Activated T-cell treated with anti-CD3 and anti-CD28 coated beads, Interleukin-2, amount 50 U/mL, for 72 hours (primary cell): Measurements from ENCODE around the gene JUND. TPM values are rescaled to one million over a fixed set of nuclear protein-coding genes. Genes with fewer than 3 reads are reported as not detected.
A peak's percentile ranks its signal among the peaks of the same experiment; 100 is the strongest.

ENCODE experiments used
- ATAC-seq, 2 donors: fragments of 150-1000 bp; cut with Tn5 transposase; replicated peaks in 1 of 2; 2 replicates each; pipeline ENCODE4 v1.10.0; 2021; ENCODE audit warnings: moderate library complexity in 2 of 2, mild to moderate bottlenecking in 1 of 2
- DNase-seq, 2 donors: peaks; one replicate each; pipeline ENCODE4 v3.0.0; 2021 to 2022; ENCODE audit warnings: mixed read lengths in 1 of 2
- H3K27ac Mint-ChIP-seq: one replicate; pipeline ENCODE4 v1.8.0; 2022; ENCODE audit warnings: mild to moderate bottlenecking, moderate library complexity, mixed read lengths
- H3K27me3 Mint-ChIP-seq: one replicate; pipeline ENCODE4 v1.8.0; 2022; ENCODE audit warnings: low read depth, mixed read lengths
- H3K36me3 Mint-ChIP-seq, 2 donors: one replicate each; pipeline ENCODE4 v1.8.0; 2022; ENCODE audit warnings: mixed read lengths in 2 of 2, mild to moderate bottlenecking in 1 of 2; ENCODE audit not compliant: insufficient read depth in 2 of 2
- H3K4me1 Mint-ChIP-seq: one replicate; pipeline ENCODE4 v1.8.0; 2022; ENCODE audit warnings: low read depth, mixed read lengths
- H3K4me3 Mint-ChIP-seq, 2 donors: one replicate each; pipeline ENCODE4 v1.8.0; 2022; ENCODE audit warnings: mild to moderate bottlenecking in 2 of 2, mixed read lengths in 2 of 2, moderate library complexity in 2 of 2
- H3K9me3 Mint-ChIP-seq, 2 donors: one replicate each; pipeline ENCODE4 v1.8.0; 2022; ENCODE audit warnings: mixed read lengths in 2 of 2
- total RNA-seq, 2 donors: library from RNA; stranded (reverse); gene quantifications; one replicate each; pipeline ENCODE4 v1.2.3, GENCODE V29; 2022

JUND gene
- total RNA-seq, 2 donors from 2014 or later: 197 to 235 TPM

DNA sequence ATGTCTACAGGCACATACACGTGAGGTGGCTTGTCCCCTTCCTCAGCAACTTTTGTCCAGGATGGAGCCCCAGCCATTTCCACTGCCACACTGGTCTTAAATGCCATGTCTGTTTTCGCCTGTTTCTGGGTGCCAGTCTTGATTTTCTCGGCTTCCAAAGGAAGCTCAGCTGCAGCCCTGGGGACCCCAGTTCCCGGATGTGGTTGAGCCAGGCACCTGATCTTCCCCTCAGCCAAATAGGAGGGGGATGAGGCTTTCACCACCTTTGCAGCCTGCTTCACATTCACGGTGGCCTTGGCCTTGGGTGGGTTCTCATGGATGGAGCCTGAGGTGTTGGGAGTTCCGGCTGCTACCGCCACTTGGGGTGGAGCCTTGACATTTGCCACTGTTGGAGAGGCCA lies 15.8 kb downstream of the JUND start:
- Mint-ChIP-seq H3K4me1 (no peaks in the 10 kb centered on the region), H3K27me3 (no peaks in the 10 kb centered on the region), H3K9me3 (no peaks in the 10 kb centered on the region), H3K4me3 (no peak overlapping the region), H3K36me3 (no peaks in the 10 kb centered on the region), H3K27ac (no peak overlapping the region)
- DNase-seq: no peak
- ATAC-seq: no peak

DNA sequence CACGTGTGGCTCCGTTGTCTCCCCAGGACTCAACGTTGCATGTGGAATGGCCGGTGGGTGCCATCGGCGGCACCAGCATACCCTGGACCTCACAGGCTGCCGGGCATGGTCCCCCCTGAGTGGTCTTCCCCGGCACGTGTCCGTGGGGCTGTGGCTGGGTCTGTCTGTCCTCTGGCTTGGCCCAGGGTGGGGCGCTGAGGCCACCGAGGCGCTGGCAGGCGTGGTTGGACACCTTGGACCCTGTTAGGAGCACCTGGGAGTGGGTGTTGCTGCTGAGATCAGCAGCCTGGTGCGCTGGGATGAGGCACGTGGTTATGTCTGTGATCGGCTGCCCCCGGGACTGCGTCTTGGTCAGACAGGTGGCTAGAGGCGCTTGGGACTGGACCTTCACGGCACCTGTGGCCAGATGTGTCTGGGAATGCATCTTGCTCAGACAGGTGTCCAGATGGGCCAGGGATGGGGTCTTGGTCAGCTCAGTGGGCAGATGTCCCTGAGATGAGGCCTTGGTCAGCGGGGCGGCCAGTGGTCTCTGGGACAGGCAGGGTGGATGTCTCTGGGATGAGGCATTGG lies 16.4 kb downstream of the JUND start:
- H3K27ac Mint-ChIP-seq: no peak overlapping the region
- ATAC-seq (no peak), DNase-seq (no peak)
- H3K4me3 Mint-ChIP-seq: no peak overlapping the region
- H3K4me1 Mint-ChIP-seq: no peaks in the 10 kb centered on the region
- no peaks in the 10 kb centered on the region for H3K27me3 Mint-ChIP-seq
- H3K36me3 Mint-ChIP-seq: no peaks in the 10 kb centered on the region
- no peaks in the 10 kb centered on the region for H3K9me3 Mint-ChIP-seq

DNA sequence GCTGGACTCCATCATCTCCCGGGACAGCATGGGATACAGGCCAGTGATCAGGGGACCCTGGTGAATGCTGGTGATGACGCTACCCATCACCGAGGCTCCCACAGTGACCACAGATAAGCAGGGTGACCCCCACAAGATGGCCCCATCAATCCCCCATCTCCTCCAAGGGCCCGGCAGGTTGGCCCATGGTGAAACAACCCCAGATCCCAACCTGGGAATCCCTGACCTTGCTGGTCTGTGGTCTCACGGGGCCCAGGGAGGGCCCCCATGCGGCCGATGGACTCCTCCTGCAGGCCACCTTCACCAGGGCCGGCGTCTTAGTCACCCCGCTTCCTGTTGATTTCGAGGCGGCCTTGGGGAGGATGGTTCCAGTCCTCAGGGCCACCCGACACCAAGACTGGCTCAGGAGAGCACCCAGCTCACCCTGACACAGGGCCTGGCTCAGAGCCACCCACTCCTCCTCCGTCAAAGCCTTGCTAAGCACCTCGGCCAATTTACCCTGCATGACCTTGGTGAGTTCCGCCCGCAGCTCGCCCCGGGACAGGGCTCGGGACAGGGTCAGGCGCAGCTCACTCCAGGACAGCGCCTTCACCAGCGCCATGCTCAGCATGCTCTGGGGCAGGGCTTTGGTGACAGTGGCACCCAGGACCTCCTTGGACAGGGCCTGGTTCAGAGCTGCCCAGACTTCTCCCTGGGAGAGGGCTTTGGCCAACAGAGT lies 17.1 kb downstream of the JUND start:
- Mint-ChIP-seq H3K27me3 (no peaks in the 10 kb centered on the region), H3K27ac (no peak overlapping the region), H3K9me3 (no peaks in the 10 kb centered on the region), H3K4me1 (no peaks in the 10 kb centered on the region), H3K4me3 (no peak overlapping the region), H3K36me3 (no peaks in the 10 kb centered on the region)
- DNase-seq (no peak), ATAC-seq (no peak)

DNA sequence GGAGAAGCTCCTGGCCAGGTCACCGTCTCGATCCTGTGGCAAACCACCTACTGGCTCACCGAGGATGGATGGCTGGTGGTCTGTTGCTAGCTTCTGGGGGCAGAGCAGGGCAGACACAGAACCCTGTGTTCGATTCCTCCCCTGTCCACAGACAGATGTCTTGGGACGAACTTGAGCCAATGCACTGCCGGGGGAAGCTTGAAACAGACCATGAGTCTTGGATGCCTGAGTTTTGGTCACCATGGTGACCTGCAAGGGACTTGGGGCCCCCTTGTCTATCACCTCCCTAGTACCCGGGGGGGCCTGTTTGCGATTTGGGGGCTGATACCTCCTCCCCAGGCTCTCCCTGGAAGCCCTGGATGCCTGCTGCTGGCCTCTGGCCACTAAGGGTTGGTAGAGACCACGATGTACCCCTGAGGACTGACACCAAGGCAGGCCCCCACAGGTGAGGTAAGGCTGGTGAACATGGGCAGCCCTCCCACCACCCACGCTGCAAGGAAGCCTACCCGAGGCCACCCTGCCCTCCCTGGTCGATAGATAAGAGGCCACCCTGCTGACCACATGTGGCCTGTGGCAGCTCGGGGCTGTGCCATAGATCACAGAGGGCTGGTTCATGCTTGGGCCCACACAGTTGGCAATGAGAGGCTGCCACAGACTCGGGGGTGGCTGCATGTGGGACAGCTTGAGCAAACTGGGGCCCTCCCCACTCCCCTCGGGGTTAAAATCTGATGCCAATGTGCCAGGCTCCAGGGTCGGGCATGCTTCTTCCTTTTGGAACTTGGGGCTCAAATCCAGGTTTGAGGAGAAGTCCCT lies 17.9 kb downstream of the JUND start:
- ATAC-seq: no peak
- DNase-seq: no peak
- Mint-ChIP-seq H3K4me1 (no peaks in the 10 kb centered on the region), H3K4me3 (no peak overlapping the region), H3K27ac (no peak overlapping the region), H3K9me3 (no peaks in the 10 kb centered on the region), H3K36me3 (no peaks in the 10 kb centered on the region), H3K27me3 (no peaks in the 10 kb centered on the region)

DNA sequence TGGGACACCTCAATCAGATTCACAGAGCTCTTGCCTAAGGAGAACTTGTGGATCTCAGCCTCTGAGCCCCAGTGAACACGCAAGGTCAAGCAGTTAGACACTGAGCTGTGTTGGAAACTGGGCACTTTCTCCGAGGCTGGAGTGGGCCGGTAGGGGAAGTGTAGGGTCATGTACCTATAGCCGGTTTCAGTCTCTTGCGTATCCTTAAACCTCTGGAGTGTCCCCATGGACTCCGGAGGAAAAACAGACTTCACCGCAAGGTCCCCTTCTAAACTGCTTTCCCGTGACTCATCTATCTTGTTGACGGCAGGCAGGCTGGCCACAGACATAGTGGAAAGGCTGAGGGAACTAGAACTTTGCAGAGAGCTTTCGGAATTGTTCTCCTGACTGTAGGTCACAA lies 18.5 kb downstream of the JUND start:
- Mint-ChIP-seq H3K36me3 (no peaks in the 10 kb centered on the region), H3K4me3 (no peak overlapping the region), H3K27ac (no peak overlapping the region), H3K4me1 (no peaks in the 10 kb centered on the region), H3K27me3 (no peaks in the 10 kb centered on the region), H3K9me3 (no peaks in the 10 kb centered on the region)
- no peak for ATAC-seq
- DNase-seq: no peak

DNA sequence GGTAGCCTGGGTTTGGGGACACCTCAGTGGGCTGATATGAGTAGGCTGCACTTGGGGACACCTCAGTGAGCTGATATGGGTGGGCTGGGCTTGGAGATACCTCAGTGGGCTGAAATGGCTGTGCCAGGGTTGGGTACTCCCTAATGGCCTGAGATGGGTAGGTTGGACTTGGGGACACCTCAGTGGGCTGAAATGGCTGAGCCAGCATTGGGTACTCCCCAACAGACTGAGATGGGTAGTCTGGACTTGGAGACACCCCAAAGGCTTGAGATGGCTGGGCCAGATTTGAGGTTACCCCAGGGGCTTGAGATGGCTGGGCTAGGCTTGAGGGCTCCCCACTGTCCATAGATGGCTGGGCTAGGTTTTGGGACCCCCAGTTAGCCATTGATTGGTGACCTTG lies 19.3 kb downstream of the JUND start:
- Mint-ChIP-seq H3K4me3 (no peak overlapping the region), H3K9me3 (no peaks in the 10 kb centered on the region), H3K4me1 (no peaks in the 10 kb centered on the region), H3K27ac (no peak overlapping the region), H3K27me3 (no peaks in the 10 kb centered on the region), H3K36me3 (no peaks in the 10 kb centered on the region)
- DNase-seq (no peak), ATAC-seq (no peak)

DNA sequence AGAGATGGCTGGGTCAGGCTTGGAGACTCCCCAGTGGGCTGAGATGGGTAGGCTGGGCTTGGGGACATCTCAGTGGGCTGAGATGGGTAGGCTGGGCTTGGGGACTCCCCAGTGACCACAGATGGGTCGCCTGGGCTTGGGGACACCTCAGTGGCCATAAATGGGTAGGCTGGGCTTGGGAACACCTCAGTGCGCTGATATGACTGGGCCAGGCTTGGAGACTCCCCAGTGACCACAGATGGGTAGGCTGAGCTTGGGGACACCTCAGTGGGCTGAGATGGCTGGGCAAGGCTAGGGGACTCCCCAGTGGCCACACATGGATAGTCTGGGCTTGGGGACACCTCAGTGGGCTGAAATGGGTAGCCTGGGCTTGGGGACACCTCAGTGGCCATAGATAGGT lies 19.9 kb downstream of the JUND start:
- DNase-seq (no peak), ATAC-seq (peak in 1 of 2 donors; percentile 19)
- Mint-ChIP-seq H3K27ac (no peak overlapping the region), H3K4me1 (no peaks in the 10 kb centered on the region), H3K9me3 (no peaks in the 10 kb centered on the region), H3K27me3 (no peaks in the 10 kb centered on the region), H3K36me3 (no peaks in the 10 kb centered on the region), H3K4me3 (no peak overlapping the region)

DNA sequence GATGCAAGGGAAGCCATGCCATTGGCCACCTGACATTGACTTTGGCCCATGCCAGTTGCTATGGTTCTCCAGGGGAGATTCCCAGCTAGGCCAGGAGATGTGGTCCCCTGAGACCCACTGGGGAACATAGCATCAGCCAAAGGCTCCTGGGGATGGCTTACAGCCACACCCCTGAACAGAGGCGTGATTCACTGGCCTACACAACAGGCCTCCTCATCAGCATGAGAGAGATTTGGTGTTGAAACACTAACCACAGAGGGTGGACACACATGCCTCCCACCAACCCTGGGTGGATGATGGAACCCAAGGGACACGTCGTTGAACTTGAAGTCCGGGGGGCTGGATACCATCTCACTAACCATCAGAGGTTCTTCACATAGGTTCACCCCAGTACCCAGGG lies 21.5 kb downstream of the JUND start:
- Mint-ChIP-seq H3K27me3 (peaks cover 6% of the 10 kb centered on the region), H3K36me3 (no peaks in the 10 kb centered on the region), H3K9me3 (no peaks in the 10 kb centered on the region), H3K4me1 (no peaks in the 10 kb centered on the region), H3K4me3 (no peak overlapping the region), H3K27ac (no peak overlapping the region)
- ATAC-seq (no peak), DNase-seq (no peak)

DNA sequence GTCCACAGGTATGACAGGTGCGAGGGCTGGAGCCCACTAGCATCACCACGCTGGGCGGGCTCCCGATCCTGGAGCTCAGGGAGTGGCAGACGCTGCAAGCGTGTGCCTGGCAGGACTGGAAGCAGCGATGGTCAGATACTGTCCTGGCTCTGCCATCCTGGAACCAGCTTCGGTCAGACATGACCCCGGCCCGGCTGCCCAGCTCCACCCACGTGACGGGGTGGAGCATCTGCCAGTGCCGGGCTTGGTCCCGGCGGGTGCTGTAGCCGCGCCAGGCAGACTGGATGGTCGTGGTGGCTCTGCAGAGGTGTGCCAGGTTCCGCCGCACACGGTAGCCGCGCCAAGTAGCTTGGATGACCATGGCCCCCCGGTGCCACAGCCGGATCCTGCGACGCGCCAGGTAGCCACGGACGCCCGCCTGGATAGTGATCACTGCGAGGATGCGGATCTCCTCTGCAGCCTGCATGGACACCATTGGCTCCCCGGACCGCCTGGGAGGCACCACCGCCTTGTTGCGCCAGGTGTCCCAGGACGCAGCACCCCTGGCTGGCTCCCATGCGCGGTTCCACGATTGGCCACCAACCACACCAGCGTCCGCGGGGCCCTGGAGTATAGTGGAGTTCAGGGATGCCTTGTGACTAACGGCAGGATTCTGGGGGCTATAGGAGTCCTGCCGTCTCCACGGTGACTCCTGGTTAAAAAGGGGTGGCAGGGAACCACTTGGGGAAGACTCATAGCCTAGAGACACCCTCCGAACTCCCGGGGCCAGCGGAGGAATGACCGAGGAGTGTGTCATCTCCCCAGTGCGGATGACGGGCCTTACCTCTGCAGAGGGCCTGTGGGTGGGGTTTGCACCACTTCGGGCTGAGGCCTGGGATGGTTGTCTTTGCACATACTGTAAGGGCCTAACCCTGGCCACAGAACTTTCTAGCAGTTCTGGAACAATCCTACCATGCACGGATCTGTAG lies 23.6 kb downstream of the JUND start:
- Mint-ChIP-seq H3K4me3 (no peak overlapping the region), H3K27ac (no peak overlapping the region), H3K4me1 (no peaks in the 10 kb centered on the region), H3K36me3 (no peaks in the 10 kb centered on the region), H3K27me3 (peaks cover 24% of the 10 kb centered on the region), H3K9me3 (no peaks in the 10 kb centered on the region)
- ATAC-seq (no peak), DNase-seq (no peak)

DNA sequence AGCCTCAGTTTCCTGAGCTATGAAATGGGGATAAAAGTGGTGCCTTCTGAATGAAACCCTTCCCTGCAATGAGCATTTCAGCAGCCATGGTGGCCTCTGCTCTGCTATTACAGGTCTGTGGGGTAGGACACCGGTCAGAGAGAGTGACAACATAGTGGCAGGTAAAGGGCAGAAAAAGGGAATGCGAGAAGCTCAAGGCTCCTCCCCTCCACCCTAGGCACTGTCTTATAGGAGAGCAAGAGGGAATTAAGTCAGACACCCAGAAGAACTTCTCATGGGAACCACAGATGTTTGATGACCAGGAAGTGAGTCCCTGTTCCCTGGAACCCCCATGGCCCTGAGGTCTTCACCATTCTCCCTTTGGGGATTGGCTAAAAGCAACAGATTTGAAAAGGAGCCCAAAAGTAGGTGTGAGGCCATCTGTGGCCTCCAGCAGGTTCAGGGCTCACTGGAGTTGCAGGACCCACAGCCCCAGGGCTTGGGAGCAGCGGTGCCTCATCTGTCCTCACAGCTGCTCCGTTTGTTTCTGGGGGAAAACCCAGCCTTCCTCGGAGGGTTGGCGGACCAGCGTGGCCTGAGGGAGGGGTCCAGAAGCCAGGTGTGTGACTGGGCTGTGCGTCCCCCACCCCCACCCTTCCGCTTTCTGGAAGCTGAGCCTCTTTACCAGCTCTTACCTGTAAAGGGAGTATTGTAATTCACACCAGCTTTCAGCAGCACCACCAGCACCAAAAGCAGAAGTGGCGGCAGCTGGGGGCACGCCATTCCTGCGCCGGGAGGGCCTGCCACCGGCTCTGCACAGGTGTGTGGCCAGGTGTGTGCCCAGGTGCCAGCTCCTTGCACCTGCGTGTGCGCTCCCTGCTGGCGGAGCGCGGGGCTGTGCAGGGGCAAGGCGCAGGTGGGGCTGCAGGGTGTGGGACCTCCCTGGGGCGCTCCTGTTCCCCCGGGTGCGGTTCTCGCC lies 26.6 kb downstream of the JUND start:
- H3K36me3 Mint-ChIP-seq: no peaks in the 10 kb centered on the region
- peaks cover 32% of the 10 kb centered on the region for H3K27me3 Mint-ChIP-seq
- H3K27ac Mint-ChIP-seq: no peak overlapping the region
- no peak for ATAC-seq
- no peak overlapping the region for H3K4me3 Mint-ChIP-seq
- H3K9me3 Mint-ChIP-seq: no peaks in the 10 kb centered on the region
- H3K4me1 Mint-ChIP-seq: peaks cover 8% of the 10 kb centered on the region
- no peak for DNase-seq

DNA sequence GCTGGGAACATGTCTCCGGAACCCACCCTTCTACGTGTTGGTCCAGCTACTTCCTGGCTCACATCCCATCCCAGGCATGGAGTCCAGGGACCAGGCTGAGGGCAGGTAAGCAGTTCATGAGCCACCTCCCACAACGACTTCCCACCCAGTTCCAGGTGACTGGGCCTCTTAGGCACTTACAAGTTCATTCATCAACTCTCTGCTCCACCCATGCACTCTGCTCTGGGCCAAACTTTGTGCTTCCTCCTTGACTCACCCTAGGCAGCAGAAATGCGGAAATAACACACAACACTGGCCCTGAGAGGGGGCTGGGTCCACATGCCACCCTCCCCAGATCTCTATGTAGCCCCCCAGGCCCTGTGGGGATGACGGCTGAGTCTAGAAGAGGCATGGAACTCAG lies 27.7 kb downstream of the JUND start:
- DNase-seq: no peak
- Mint-ChIP-seq H3K36me3 (no peaks in the 10 kb centered on the region), H3K4me3 (no peak overlapping the region), H3K9me3 (no peaks in the 10 kb centered on the region), H3K4me1 (peaks cover 8% of the 10 kb centered on the region), H3K27me3 (peaks cover 32% of the 10 kb centered on the region), H3K27ac (no peak overlapping the region)
- ATAC-seq: no peak

DNA sequence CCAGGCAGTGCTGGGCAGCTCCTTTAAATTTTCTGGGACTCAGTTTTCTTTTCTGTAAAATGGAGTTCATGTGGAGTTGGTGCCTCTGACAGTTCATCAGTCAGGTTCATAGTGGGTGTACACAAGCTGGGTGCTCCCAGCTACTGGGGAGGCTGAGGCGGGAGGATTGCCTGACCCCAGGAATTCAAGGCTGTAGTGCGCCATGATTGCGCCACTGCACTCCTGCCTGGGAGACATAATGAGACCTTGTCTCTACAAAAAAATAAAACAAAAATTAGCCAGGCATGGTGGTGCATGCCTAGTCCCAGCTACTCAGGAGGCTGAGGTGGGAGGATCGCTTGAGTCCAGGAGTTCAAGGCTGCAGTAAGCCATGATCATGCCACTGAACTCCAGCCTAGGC lies 28.3 kb downstream of the JUND start:
- ATAC-seq (no peak), DNase-seq (no peak)
- H3K27me3 Mint-ChIP-seq: peaks cover 32% of the 10 kb centered on the region
- no peak overlapping the region for H3K4me3 Mint-ChIP-seq
- no peak overlapping the region for H3K27ac Mint-ChIP-seq
- no peaks in the 10 kb centered on the region for H3K9me3 Mint-ChIP-seq
- H3K4me1 Mint-ChIP-seq: peaks cover 8% of the 10 kb centered on the region
- H3K36me3 Mint-ChIP-seq: no peaks in the 10 kb centered on the region
